ENCODE data around the gene THBS2. TPM values are rescaled to one million over a fixed set of nuclear protein-coding genes. Genes with fewer than 3 reads are reported as not detected.
A peak's percentile ranks its signal among the peaks of the same experiment; 100 is the strongest.

The THBS2 gene
- total and polyA plus RNA-seq, 11 donors, result 1.9 to 51.7 (median 15.9) TPM

DNA sequence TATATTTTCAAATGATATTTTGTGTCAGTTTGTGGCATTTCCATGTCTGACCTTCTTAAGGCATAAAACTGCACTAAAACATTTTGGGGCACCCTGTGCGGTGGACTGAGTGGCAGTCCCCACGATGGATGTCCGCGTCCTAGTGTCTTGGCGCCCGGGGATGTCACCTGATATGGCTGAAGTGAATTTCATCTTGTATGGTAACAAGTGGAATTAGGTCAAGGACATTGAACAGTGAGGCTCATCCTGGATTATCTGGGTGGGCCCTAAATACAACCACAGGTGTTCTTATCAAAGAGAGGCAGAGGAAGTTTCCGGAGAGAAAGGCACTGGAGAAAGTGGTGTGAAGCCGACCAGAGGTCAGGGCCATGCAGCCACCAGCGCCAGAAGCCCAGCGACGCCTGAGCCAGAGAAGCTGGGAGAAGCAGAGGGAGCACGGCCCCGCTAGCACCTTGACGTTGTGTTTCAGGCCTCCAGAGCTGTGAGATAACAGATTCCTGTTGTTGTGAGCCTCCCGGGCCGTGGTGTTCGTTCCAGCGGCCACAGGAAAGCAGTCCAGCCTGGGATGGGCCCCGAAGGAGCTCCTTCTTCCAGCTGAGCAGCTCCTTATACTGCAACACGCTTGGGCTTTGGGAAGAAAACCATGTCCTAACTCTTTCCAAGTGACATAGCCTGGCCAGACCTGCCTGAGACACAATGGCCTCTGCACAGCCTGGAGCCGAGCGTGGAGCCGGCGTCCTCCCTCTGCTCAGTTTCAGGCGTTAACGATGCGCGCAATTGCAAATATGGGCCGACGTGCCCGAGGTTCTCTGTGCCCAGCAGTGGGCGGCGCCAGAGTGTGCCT lies 22.5 kb downstream of the THBS2 start:
- peak overlapping the region in 2 of 12 donors; percentile 8 to 42 for H3K27ac ChIP-seq
- intact Hi-C loops (cut with DNase I), result no loop called here
- peaks cover 0 to 6% (median 0%) of the 10 kb centered on the region in 12 donors for H3K4me1 ChIP-seq
- no peak for TF ChIP-seq POLR2A (IDR thresholded peaks at IDR 0.05)
- TF ChIP-seq, protein P1, sequence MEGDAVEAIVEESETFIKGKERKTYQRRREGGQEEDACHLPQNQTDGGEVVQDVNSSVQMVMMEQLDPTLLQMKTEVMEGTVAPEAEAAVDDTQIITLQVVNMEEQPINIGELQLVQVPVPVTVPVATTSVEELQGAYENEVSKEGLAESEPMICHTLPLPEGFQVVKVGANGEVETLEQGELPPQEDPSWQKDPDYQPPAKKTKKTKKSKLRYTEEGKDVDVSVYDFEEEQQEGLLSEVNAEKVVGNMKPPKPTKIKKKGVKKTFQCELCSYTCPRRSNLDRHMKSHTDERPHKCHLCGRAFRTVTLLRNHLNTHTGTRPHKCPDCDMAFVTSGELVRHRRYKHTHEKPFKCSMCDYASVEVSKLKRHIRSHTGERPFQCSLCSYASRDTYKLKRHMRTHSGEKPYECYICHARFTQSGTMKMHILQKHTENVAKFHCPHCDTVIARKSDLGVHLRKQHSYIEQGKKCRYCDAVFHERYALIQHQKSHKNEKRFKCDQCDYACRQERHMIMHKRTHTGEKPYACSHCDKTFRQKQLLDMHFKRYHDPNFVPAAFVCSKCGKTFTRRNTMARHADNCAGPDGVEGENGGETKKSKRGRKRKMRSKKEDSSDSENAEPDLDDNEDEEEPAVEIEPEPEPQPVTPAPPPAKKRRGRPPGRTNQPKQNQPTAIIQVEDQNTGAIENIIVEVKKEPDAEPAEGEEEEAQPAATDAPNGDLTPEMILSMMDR (IDR thresholded peaks at IDR 0.05), result no peak
- no peaks in the 10 kb centered on the region for H3K27me3 ChIP-seq
- ATAC-seq, result peak in 2 of 4 donors; percentile 13 to 18
- H3K9me3 ChIP-seq, result no peaks in the 10 kb centered on the region
- H3K4me3 ChIP-seq, result no peak overlapping the region
- peaks cover 0 to 57% (median 10%) of the 10 kb centered on the region in 9 donors for H3K36me3 ChIP-seq
- DNase-seq, result peak in 1 of 5 donors; percentile 27
- WGBS, 4 donors, result 75 to 81% (median 79%) methylated on average over 23 to 33 of the region's 33 CpGs

DNA sequence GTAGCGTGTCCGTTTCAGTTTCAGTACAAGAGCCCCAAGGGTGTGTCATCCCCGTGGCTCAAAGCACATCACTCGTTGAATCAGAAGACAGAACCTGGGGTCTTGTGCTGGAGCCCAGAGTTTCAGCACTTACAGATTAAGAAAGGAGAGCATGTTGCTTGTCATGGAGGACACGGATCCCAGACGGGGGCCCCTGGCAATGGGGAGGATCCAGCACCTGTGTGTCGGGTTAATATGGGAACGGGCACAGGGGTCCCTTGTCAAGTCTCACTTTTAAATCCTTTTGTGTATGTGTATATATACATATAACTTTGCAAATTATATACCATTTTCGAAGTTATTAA lies 23.4 kb downstream of the THBS2 start:
- no peak for TF ChIP-seq POLR2A (IDR thresholded peaks at IDR 0.05)
- TF ChIP-seq, protein P1 (IDR thresholded peaks at IDR 0.05), result no peak
- peaks cover 0 to 66% (median 11%) of the 10 kb centered on the region in 9 donors for H3K36me3 ChIP-seq
- no peaks in the 10 kb centered on the region for H3K9me3 ChIP-seq
- peaks cover 0 to 6% (median 0%) of the 10 kb centered on the region in 12 donors for H3K4me1 ChIP-seq
- intact Hi-C loops (cut with DNase I), result no loop called here
- no peaks in the 10 kb centered on the region for H3K27me3 ChIP-seq
- H3K4me3 ChIP-seq, result no peak overlapping the region
- H3K27ac ChIP-seq, result peak overlapping the region in 3 of 12 donors; percentile 17 to 36 (median 18)
- DNase-seq (peak in 1 of 5 donors; percentile 15), ATAC-seq (no peak)
- WGBS, 4 donors, result 81 to 87% (median 83%) methylated on average over 9 of the region's 9 CpGs

DNA sequence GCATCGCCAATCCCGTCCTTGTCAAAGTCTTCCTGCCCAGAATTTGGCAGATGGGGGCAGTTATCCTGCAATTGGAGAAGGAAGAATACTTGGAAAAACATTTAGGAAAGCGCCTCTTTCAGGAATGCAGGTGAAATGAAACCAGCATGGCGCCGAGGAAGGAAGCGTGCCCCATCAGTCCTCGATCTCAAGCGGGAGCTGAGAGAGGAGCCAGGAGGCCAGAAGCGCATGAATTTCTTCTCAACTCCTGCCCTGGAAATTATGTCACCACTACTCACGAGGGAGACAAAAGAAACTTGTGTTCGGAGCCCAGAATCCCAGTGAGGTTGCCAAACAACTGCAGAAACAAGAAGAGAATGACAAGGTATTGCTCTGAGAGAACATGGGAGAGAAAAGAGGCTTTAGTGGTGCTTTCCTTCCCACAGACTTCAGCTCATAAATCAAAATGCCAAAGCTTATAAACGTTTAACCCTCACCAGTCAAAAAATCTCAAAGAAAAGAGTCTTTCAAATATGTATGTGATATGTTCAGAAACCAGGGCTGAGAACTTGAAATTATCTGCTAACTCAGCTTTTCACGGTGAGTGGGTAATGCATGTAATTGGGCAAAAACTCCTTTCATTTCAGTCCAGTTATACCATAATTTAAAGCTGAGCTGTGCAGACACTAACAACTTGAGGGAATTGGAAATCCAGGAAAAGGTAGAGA lies 23.9 kb downstream of the THBS2 start:
- DNase-seq (peak in 1 of 5 donors; percentile 32), ATAC-seq (no peak)
- Histone ChIP-seq H3K4me1 (peaks cover 0 to 8% (median 0%) of the 10 kb centered on the region in 12 donors), H3K9me3 (no peaks in the 10 kb centered on the region), H3K27me3 (no peaks in the 10 kb centered on the region), H3K36me3 (peaks cover 0 to 70% (median 11%) of the 10 kb centered on the region in 9 donors), H3K4me3 (no peak overlapping the region), H3K27ac (peak overlapping the region in 4 of 12 donors; percentile 17 to 36 (median 26))
- TF ChIP-seq, protein P1 (IDR thresholded peaks at IDR 0.05), result no peak
- no peak for TF ChIP-seq POLR2A (IDR thresholded peaks at IDR 0.05)
- 63 to 72% (median 66%) methylated on average over 13 of the region's 13 CpGs for WGBS, 4 donors
- intact Hi-C loops (cut with DNase I), result loop anchor here in 1 of 10 donors (10.0 kb wide), 1 partner anchor 155 kb away; no protein-coding TSS in a partner anchor

DNA sequence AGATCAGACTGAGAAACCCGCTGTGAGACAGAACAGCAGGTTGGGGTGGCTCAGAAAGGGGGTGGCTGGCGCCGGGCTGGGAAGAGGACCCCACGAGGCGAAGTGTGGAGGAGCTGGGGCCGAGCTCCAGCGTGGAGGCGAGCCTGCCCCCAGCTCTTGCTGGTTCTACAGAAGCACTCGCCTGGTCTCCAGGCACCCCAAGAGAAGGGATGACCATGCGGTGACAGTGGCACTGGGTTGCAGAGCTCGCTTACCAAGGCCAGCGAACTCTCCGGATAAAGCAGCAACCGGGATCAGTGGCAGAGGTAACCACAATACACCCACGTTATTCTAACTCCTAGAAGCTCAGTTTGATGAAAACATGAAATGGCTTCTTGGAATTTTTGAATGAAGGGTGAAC lies 26.5 kb downstream of the THBS2 start:
- ATAC-seq (no peak), DNase-seq (no peak)
- H3K4me1 ChIP-seq, result peaks cover 0 to 12% (median 0%) of the 10 kb centered on the region in 12 donors
- no peak overlapping the region for H3K27ac ChIP-seq
- TF ChIP-seq, protein P1 (IDR thresholded peaks at IDR 0.05), result no peak
- no peak for TF ChIP-seq POLR2A (IDR thresholded peaks at IDR 0.05)
- no peaks in the 10 kb centered on the region for H3K27me3 ChIP-seq
- H3K36me3 ChIP-seq, result peaks cover 0 to 71% (median 12%) of the 10 kb centered on the region in 9 donors
- no peak overlapping the region for H3K4me3 ChIP-seq
- 84 to 91% (median 90%) methylated on average over 15 of the region's 15 CpGs for WGBS, 4 donors
- intact Hi-C loops (cut with DNase I), result loop anchor here in 1 of 10 donors (10.0 kb wide), 1 partner anchor 152 kb away; no protein-coding TSS in a partner anchor
- H3K9me3 ChIP-seq, result no peaks in the 10 kb centered on the region
